PFSK-1 (cell line): Measurements from ENCODE around the gene CDK2AP2.

Source experiments
- POLR2AphosphoS5 ChIP-seq: IDR thresholded peaks from 2 replicates; pipeline ENCODE4 v1.6.1; 2012; ENCODE audit warnings: low read depth, mild to moderate bottlenecking, control low read depth, low read length, moderate library complexity
- TF ChIP-seq, protein P1 (sequence below), 2 experiments: IDR thresholded peaks; 2 replicates each; pipeline versions ENCODE4 v1.6.1 to v1.8.0; 2011 to 2012; ENCODE audit warnings: low read depth in 2 of 2, low read length in 2 of 2, control low read depth in 1 of 2, inconsistent platforms in 1 of 2, mild to moderate bottlenecking in 1 of 2, moderate library complexity in 1 of 2; ENCODE audit not compliant: insufficient read depth in 1 of 2

DNA sequence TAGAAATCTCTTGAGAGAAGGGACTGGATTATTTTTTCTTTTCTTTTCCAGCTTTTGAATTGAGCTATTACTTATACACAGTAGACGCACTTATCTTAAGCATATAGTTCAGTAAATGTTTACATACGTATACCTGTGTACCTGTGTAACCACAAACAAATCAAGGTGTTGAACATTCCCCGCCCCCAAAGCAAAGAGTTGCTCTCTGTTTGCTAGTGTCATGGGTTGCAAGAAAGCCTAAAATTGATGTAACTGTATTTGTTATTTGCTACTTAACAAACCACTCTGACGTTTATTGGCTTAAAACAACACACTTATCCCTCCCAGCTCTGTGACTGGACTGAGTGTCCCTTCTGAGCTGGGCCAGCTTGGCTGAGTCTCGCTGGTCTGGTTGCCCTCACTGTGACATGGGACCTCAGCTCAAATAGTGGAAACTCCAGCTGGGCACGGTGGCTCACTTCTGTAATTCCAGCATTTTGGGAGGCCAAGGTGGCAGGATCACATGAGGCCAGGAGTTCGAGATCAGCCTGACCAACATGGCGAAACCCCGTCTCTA is 40.7 kb upstream of the CDK2AP2 start:
- no peak for TF ChIP-seq POLR2AphosphoS5
- TF ChIP-seq, protein P1, sequence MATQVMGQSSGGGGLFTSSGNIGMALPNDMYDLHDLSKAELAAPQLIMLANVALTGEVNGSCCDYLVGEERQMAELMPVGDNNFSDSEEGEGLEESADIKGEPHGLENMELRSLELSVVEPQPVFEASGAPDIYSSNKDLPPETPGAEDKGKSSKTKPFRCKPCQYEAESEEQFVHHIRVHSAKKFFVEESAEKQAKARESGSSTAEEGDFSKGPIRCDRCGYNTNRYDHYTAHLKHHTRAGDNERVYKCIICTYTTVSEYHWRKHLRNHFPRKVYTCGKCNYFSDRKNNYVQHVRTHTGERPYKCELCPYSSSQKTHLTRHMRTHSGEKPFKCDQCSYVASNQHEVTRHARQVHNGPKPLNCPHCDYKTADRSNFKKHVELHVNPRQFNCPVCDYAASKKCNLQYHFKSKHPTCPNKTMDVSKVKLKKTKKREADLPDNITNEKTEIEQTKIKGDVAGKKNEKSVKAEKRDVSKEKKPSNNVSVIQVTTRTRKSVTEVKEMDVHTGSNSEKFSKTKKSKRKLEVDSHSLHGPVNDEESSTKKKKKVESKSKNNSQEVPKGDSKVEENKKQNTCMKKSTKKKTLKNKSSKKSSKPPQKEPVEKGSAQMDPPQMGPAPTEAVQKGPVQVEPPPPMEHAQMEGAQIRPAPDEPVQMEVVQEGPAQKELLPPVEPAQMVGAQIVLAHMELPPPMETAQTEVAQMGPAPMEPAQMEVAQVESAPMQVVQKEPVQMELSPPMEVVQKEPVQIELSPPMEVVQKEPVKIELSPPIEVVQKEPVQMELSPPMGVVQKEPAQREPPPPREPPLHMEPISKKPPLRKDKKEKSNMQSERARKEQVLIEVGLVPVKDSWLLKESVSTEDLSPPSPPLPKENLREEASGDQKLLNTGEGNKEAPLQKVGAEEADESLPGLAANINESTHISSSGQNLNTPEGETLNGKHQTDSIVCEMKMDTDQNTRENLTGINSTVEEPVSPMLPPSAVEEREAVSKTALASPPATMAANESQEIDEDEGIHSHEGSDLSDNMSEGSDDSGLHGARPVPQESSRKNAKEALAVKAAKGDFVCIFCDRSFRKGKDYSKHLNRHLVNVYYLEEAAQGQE (IDR thresholded peaks at IDR 0.05; ENCODE audit: insufficient read depth in 1 of 2, low read depth in 2 of 2, low read length in 2 of 2), result no peak
